ENCODE results near the gene WHRN.

- no peak for TF ChIP-seq CTCF (IDR thresholded peaks at IDR 0.05)
- no peak for TF ChIP-seq POLR2A (IDR thresholded peaks at IDR 0.05; ENCODE audit: low read depth)
These were observed 142.9 kb downstream of the WHRN start for GRCh38 chr9:114362394-114362793.
